Tibial artery (tissue), 4 donors: Measurements from ENCODE around the gene CELA1.
A peak's percentile ranks its signal among the peaks of the same experiment; 100 is the strongest.
"Not testable (repeated sequence)": the region's sequence is repeated elsewhere in the genome, so short reads cannot be mapped to it uniquely, and the experiment has no call there.

Experiments used
- DNase-seq, 2 donors: peaks; one replicate each; pipeline ENCODE4 v3.0.0-alpha.2; 2019
- H3K27ac ChIP-seq, 2 donors: fragments of 200-600 bp; sonication (generic) in 1 of 2; 1 replicate in 1 of 2; 2 replicates in 1 of 2; pipeline ENCODE4 v1.5.1; 2018 to 2019; ENCODE audit warnings: mild to moderate bottlenecking in 1 of 2
- H3K27me3 ChIP-seq, 2 donors: fragments of 200-600 bp; sonication (generic) in 1 of 2; one replicate each; pipeline versions ENCODE4 v1.5.1 to v1.6.0; 2016 to 2019
- H3K36me3 ChIP-seq, 3 donors: fragments of 200-600 bp; sonication (generic) in 2 of 3; one replicate each; pipeline ENCODE4 v1.5.1; 2016 to 2019; ENCODE audit warnings: mild to moderate bottlenecking in 2 of 3
- H3K4me1 ChIP-seq, 4 donors: fragments of 200-600 bp; sonication (generic) in 2 of 4; 1 replicate in 3 of 4; 2 replicates in 1 of 4; pipeline ENCODE4 v1.5.1; 2016 to 2019
- H3K4me3 ChIP-seq, 2 donors: fragments of 200-600 bp; sonication (generic) in 1 of 2; 1 replicate in 1 of 2; 2 replicates in 1 of 2; pipeline ENCODE4 v1.5.1; 2018 to 2019; ENCODE audit warnings: mild to moderate bottlenecking in 2 of 2
- H3K9me3 ChIP-seq, 3 donors: fragments of 200-600 bp; sonication (generic) in 1 of 3; one replicate each; pipeline ENCODE4 v1.5.1; 2016 to 2019
- intact Hi-C: fragments of 100-400 bp; cut with DNase I; formaldehyde crosslinking; loops from one replicate; pipeline ENCODE4 v1.15.0; 2023; ENCODE audit warnings: low total_unique reads
- TF ChIP-seq, protein P1 (sequence below), 2 experiments: fragments of 200-600 bp in 1 of 2; fragments of 450-650 bp in 1 of 2; IDR thresholded peaks; one replicate each; pipeline ENCODE4 v1.5.1; 2017 to 2019; ENCODE audit warnings: antibody characterized with exemption in 2 of 2, mild to moderate bottlenecking in 1 of 2, moderate library complexity in 1 of 2

Gene CELA1

DNA sequence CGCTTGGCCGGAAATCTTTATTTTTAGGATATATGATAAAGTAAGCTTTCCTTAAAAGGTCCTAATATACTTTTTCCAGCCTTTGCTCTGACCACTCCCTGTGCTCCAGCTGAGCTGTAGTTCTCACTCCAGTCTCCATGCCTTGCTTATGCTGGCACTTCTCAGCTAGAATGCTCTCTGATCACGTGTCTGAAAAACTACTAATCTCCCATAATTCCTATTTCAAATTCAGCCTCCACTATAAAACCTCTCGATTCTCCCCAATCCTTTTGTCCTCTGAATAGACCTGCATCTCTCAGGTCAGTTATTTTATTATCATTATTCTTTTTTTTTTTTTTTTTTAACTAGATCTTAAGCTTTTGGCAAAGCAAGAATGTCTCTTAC is 26.2 kb downstream of the CELA1 start:
- Histone ChIP-seq H3K4me3 (no peak overlapping the region), H3K27ac (no peak overlapping the region), H3K36me3 (no peaks in the 10 kb centered on the region), H3K4me1 (no peaks in the 10 kb centered on the region), H3K9me3 (no peaks in the 10 kb centered on the region), H3K27me3 (peaks cover 0 to 9% of the 10 kb centered on the region in 2 donors)
- no peak for DNase-seq
- TF ChIP-seq, protein P1, sequence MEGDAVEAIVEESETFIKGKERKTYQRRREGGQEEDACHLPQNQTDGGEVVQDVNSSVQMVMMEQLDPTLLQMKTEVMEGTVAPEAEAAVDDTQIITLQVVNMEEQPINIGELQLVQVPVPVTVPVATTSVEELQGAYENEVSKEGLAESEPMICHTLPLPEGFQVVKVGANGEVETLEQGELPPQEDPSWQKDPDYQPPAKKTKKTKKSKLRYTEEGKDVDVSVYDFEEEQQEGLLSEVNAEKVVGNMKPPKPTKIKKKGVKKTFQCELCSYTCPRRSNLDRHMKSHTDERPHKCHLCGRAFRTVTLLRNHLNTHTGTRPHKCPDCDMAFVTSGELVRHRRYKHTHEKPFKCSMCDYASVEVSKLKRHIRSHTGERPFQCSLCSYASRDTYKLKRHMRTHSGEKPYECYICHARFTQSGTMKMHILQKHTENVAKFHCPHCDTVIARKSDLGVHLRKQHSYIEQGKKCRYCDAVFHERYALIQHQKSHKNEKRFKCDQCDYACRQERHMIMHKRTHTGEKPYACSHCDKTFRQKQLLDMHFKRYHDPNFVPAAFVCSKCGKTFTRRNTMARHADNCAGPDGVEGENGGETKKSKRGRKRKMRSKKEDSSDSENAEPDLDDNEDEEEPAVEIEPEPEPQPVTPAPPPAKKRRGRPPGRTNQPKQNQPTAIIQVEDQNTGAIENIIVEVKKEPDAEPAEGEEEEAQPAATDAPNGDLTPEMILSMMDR (IDR thresholded peaks at IDR 0.05): no peak
- intact Hi-C loops: no loop called here

DNA sequence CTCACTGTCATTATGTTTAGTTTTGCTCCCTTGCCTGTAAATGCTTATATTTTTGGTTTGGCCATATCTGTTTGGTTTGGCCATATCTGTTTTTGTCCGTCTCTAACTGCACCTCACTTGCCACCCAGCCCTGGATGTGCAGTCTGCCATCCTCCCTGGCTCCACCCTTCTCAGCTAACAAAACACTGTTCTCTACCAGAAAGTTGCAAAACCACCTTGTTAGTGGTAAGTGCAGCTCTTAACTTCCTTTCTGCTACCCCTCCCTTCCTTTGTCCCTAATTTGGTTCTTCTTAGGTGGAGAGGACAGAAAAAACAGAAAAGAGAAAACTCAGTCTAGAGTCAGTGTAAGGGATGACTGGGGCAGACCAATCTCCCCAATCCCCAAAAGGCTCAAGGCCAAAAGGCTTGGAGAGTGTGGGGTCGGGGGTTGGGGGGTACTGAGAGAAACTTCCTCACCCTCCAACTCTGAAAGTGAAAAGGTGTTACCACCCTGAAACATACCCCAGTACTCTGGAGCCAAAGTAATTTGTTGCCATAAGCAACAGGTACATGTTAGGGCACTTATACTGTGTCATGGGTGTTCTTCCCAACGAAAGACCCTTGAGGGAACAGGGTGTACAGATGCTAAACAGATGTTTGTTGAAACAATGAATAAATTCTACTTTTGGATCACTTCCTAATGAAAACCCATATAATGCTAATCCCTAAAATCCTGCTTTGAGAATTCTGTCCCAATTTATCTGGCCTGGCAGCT is 27.5 kb downstream of the CELA1 start:
- Histone ChIP-seq H3K36me3 (no peaks in the 10 kb centered on the region), H3K9me3 (no peaks in the 10 kb centered on the region), H3K27ac (no peak overlapping the region), H3K27me3 (peaks cover 0 to 7% of the 10 kb centered on the region in 2 donors), H3K4me1 (no peaks in the 10 kb centered on the region), H3K4me3 (no peak overlapping the region)
- TF ChIP-seq, protein P1 (IDR thresholded peaks at IDR 0.05): no peak
- peak in 1 of 2 donors; percentile 17 for DNase-seq
- intact Hi-C loops: no loop called here

- H3K4me1 ChIP-seq, H3K4me3 ChIP-seq, H3K36me3 ChIP-seq, H3K27me3 ChIP-seq, intact Hi-C loops, H3K9me3 ChIP-seq, H3K27ac ChIP-seq: not testable (repeated sequence)
- peak in 1 of 2 donors; percentile 17 for DNase-seq
Observed at GRCh38 chr12:51318057-51318806, 28.2 kb downstream of the CELA1 start.

DNA sequence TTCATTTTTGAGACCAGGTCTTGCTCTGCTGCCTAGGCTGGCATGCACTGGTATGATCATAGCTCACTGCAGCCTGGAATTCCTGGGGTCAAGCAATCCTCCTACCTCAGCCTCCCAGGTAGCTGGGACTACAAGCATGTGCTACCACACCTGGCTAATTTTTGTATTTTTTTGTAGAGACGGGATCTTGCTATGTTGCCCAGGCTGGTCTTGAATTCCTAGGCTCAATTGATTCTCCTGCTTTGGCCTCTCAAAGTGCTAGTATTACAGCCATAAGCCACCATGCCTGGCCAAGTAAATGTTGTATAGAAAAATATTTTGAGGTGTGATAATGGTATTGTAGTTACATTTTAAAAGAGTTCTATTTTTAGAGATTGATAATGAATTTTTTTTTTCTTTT is 35.1 kb downstream of the CELA1 start:
- Histone ChIP-seq H3K9me3 (no peaks in the 10 kb centered on the region), H3K4me1 (no peaks in the 10 kb centered on the region), H3K27ac (no peak overlapping the region), H3K27me3 (no peaks in the 10 kb centered on the region), H3K4me3 (no peak overlapping the region), H3K36me3 (no peaks in the 10 kb centered on the region)
- DNase-seq: peak in 1 of 2 donors; percentile 11
- TF ChIP-seq, protein P1 (IDR thresholded peaks at IDR 0.05): no peak
- intact Hi-C loops: no loop called here

DNA sequence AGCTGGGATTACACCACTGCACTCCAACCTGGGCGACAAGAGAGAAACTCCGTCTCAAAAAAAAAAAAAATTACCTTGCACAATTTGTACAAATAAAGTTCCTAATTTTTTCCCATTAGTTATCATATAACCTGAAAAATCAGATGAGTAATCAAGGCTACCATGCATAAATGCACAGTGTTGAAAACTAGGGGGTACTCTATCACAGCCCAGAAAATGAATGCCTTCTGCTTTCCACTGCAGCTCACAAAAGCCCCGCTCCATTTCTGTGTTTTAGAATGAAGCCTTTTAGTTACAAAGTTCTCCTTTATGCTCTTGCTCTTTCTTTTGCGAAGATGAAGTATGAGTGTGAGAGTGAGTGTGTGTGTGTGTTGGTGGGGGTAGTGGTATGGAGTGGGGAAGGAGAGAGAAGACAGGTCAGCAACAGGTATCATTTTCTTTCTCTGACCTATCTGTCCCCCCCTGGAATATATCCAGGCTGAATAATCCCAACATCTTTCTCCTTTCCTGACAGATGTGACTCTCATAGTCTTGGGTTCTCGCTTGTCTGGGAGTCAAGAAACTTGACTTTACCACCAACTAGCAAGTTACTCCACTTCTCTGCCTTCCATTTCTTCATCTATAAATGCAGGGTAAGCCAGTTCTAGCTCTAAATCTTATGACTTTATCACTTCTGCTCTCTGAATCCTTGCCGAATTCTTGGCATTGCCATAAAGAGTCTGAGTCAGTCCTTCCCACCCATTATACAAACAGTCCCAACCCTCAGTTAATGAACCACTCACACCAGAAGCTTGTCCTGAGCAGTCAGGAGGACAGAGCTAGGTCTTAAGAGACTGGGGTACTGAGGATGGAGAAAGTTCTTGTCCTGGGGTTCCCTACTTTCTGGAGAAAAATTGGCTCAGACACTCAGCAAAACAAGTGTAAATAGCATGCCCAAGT is 38.6 kb downstream of the CELA1 start:
- TF ChIP-seq, protein P1 (IDR thresholded peaks at IDR 0.05): no peak
- DNase-seq: no peak
- no peaks in the 10 kb centered on the region for H3K36me3 ChIP-seq
- H3K4me3 ChIP-seq: no peak overlapping the region
- peaks cover 0 to 3% of the 10 kb centered on the region in 2 donors for H3K27me3 ChIP-seq
- intact Hi-C loops: no loop called here
- no peaks in the 10 kb centered on the region for H3K4me1 ChIP-seq
- no peaks in the 10 kb centered on the region for H3K9me3 ChIP-seq
- no peak overlapping the region for H3K27ac ChIP-seq
